ENCODE measurements around the gene DNAH17. TPM values are rescaled to one million over a fixed set of nuclear protein-coding genes. Genes with fewer than 3 reads are reported as not detected.

DNAH17 gene
- total and polyA plus RNA-seq, 2 of the 13 experiments (the other 11 are each of a cell fraction or from before 2014, with no cell fraction given), result 0.86 to 1.6 TPM

- TF ChIP-seq ZBTB14 (CRISPR knock-in tag; IDR thresholded peaks at IDR 0.05), result no peak
- TF ChIP-seq ZNF512 (CRISPR knock-in tag; IDR thresholded peaks at IDR 0.05), result no peak
- no peak for TF ChIP-seq ATAD3A (CRISPR knock-in tag; IDR thresholded peaks at IDR 0.05)
- peak; percentile 83 for TF ChIP-seq PPARG (CRISPR knock-in tag; conservative IDR thresholded peaks at IDR 0.05)
- TF ChIP-seq ZNF549 (CRISPR knock-in tag; IDR thresholded peaks at IDR 0.05), result no peak
- TF ChIP-seq ETV5 (CRISPR knock-in tag; IDR thresholded peaks at IDR 0.05; ENCODE audit: borderline replicate concordance), result peak; percentile 44; the same call in 1 of the 2 replicates
- TF ChIP-seq ZNF790 (CRISPR knock-in tag; IDR thresholded peaks at IDR 0.05; ENCODE audit: borderline replicate concordance), result no peak
- peak; percentile 66; the same call in 1 of the 2 replicates for TF ChIP-seq ARID4A (CRISPR knock-in tag; IDR thresholded peaks at IDR 0.05; ENCODE audit: borderline replicate concordance)
- TF ChIP-seq RBFOX2 (IDR thresholded peaks at IDR 0.05; ENCODE audit: low read depth, low read length), result no peak
- no peak for TF ChIP-seq ZSCAN12 (CRISPR knock-in tag; IDR thresholded peaks at IDR 0.05)
- peak; percentile 67; the same call in 1 of the 2 replicates for TF ChIP-seq MXD1 (CRISPR knock-in tag; IDR thresholded peaks at IDR 0.05)
- no peak for TF ChIP-seq ZNF713 (CRISPR knock-in tag; IDR thresholded peaks at IDR 0.05)
- no peak for TF ChIP-seq HES4 (CRISPR knock-in tag; IDR thresholded peaks at IDR 0.05; ENCODE audit: borderline replicate concordance)
- TF ChIP-seq TMF1 (CRISPR knock-in tag; IDR thresholded peaks at IDR 0.05; ENCODE audit: low read depth), result no peak
- peak; percentile 61; the same call in 1 of the 2 replicates for TF ChIP-seq ZBTB7B (CRISPR knock-in tag; IDR thresholded peaks at IDR 0.05)
- no peak for TF ChIP-seq ZNF451 (CRISPR knock-in tag; IDR thresholded peaks at IDR 0.05)
- no peak for TF ChIP-seq ZNF672 (CRISPR knock-in tag; IDR thresholded peaks at IDR 0.05)
- TF ChIP-seq NRL (CRISPR knock-in tag; IDR thresholded peaks at IDR 0.05; ENCODE audit: borderline replicate concordance), result peak; percentile 55
- TF ChIP-seq SIN3A (IDR thresholded peaks at IDR 0.05; ENCODE audit: borderline replicate concordance, low read depth, low read length), result 0 out of 2 replicates have a peak, but pooled peaks have one; percentile 20
- TF ChIP-seq CHCHD3 (CRISPR knock-in tag; IDR thresholded peaks at IDR 0.05), result no peak; the same call in 1 of the 2 replicates
- TF ChIP-seq ISX (CRISPR knock-in tag; conservative IDR thresholded peaks at IDR 0.05), result no peak
- TF ChIP-seq KLF13 (CRISPR knock-in tag; IDR thresholded peaks at IDR 0.05), result no peak
- no peak for TF ChIP-seq GTF3A (CRISPR knock-in tag; conservative IDR thresholded peaks at IDR 0.05)
Observed at GRCh38 chr17:78588258-78589030, 11.2 kb upstream of the DNAH17 start (continued).

All from HepG2 (cell line).